Body of pancreas (tissue), 4 donors: ENCODE measurements around the gene SNTG2. TPM values are rescaled to one million over a fixed set of nuclear protein-coding genes. Genes with fewer than 3 reads are reported as not detected.
A peak's percentile ranks its signal among the peaks of the same experiment; 100 is the strongest.

Experiments
- ATAC-seq: fragments of 150-250 bp; one replicate; pipeline ENCODE4 v1.9.1; 2016
- DNase-seq, 4 donors: peaks; one replicate each; pipeline ENCODE4 v3.0.0-alpha.2; 2019
- H3K27ac ChIP-seq, 4 donors: fragments of 200-600 bp; sonication (generic); 1 replicate in 3 of 4; 2 replicates in 1 of 4; pipeline versions ENCODE4 v1.5.1 to v1.6.1; 2016 to 2019; ENCODE audit warnings: mild to moderate bottlenecking in 1 of 4, mixed read lengths in 1 of 4, moderate library complexity in 1 of 4
- H3K27me3 ChIP-seq, 2 donors: fragments of 200-600 bp; sonication (generic); one replicate each; pipeline ENCODE4 v1.6.0; 2016; ENCODE audit warnings: mild to moderate bottlenecking in 1 of 2
- H3K36me3 ChIP-seq, 2 donors: fragments of 200-600 bp; sonication (generic); replicated peaks in 1 of 2; 2 replicates each; pipeline ENCODE4 v1.5.1; 2016; ENCODE audit warnings: low read depth in 2 of 2; ENCODE audit not compliant: insufficient read depth in 1 of 2
- H3K4me1 ChIP-seq: fragments of 200-600 bp; sonication (generic); one replicate; pipeline ENCODE4 v1.6.0; 2016
- H3K4me3 ChIP-seq, 2 donors: fragments of 200-600 bp; sonication (generic); 1 replicate in 1 of 2; 2 replicates in 1 of 2; pipeline ENCODE4 v1.5.1; 2016 to 2019
- H3K9me3 ChIP-seq, 3 donors: fragments of 200-600 bp; sonication (generic); 1 replicate in 2 of 3; 2 replicates in 1 of 3; pipeline ENCODE4 v1.5.1; 2016
- CTCF ChIP-seq, 7 experiments: fragments of 450-650 bp in 4 of 7; fragments of 200-600 bp in 3 of 7; sonication (generic) in 3 of 7; IDR thresholded peaks; one replicate each; pipeline ENCODE4 v1.5.1; 2016 to 2019; ENCODE audit warnings: antibody characterized with exemption in 7 of 7
- POLR2A ChIP-seq, 3 donors: fragments of 450-650 bp; IDR thresholded peaks; one replicate each; pipeline ENCODE4 v1.6.1; 2016; ENCODE audit warnings: antibody characterized with exemption in 3 of 3, mild to moderate bottlenecking in 2 of 3
- WGBS, 2 donors: methylation state at CpG; one replicate each; pipeline ENCODE4 v1.1.5; 2017; 5-methylcytosine and 5-hydroxymethylcytosine counted together
- intact Hi-C: fragments of 100-400 bp; cut with DNase I; formaldehyde crosslinking; loops from one replicate; pipeline ENCODE4 v1.15.1; 2023
- total RNA-seq, 2 donors: library from RNA; depleted of rRNA; stranded (reverse); fragments of >200 nt; gene quantifications; one replicate each; pipeline ENCODE4 v1.1.0, GENCODE V29; 2016

Gene SNTG2
- total RNA-seq, 2 donors from 2014 or later = 11.9 to 18.7 TPM

- Histone ChIP-seq H3K27me3 (no peaks in the 10 kb centered on the region), H3K27ac (peak overlapping the region in 1 of 4 donors; percentile 19), H3K4me3 (no peak overlapping the region), H3K4me1 (peaks cover 29% of the 10 kb centered on the region), H3K36me3 (no peaks in the 10 kb centered on the region), H3K9me3 (no peaks in the 10 kb centered on the region)
- intact Hi-C loops = no loop called here
- 33 to 44% methylated on average over 2 of the region's 2 CpGs for whole genome bisulfite sequencing, 2 donors
- DNase-seq (peak in 2 of 4 donors; percentile 56 to 74), ATAC-seq (no peak)
- TF ChIP-seq CTCF (IDR thresholded peaks at IDR 0.05) (no peak), POLR2A (IDR thresholded peaks at IDR 0.05) (no peak)
Measured at GRCh38 chr2:1393321-1393720, 442.7 kb downstream of the SNTG2 start.

DNA sequence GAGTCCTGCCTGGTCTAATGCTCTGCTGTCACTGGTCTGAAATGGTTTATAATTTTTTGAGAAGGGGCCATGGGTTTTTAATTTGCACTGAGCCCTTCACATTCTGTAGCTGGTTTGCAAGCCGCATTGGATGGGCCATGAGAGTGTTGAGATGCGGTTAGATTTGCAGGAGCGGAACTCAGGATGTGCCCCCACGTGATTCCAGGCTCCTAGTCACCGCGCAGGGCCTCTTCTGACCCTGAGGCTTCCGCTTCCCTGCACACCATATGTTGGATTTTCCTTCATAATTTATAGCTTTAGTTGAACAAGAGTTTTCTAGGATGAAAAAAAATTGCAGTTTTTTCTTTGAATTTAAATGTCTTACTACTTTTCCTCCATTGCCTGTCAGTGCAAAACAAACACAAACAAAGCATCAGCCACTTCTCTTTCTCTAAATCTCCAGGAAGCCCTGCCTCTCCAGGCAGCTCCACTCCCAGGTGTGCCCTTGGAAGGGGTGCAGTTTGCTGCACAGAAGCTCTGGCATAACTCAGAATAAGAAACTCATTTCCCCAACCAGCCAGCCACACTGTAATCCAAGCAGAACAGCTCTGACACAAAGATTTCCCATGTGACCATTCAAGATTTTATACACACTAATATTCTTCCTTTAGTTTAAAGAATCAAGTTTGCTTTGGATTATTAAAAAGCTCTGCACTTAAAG, 444.2 kb downstream of the SNTG2 start:
- WGBS, 2 donors = 87 to 89% methylated on average over 7 of the region's 7 CpGs
- Histone ChIP-seq H3K9me3 (no peaks in the 10 kb centered on the region), H3K4me1 (peaks cover 20% of the 10 kb centered on the region), H3K4me3 (no peak overlapping the region), H3K27ac (no peak overlapping the region), H3K27me3 (no peaks in the 10 kb centered on the region), H3K36me3 (no peaks in the 10 kb centered on the region)
- ATAC-seq (no peak), DNase-seq (peak in 1 of 4 donors; percentile 25)
- intact Hi-C loops = no loop called here
- TF ChIP-seq POLR2A (IDR thresholded peaks at IDR 0.05) (no peak), CTCF (IDR thresholded peaks at IDR 0.05) (no peak)

GRCh38 chr2:1397350-1397749, 446.7 kb downstream of the SNTG2 start:
- intact Hi-C loops = no loop called here
- no peak overlapping the region for H3K4me3 ChIP-seq
- ATAC-seq = no peak
- TF ChIP-seq CTCF (IDR thresholded peaks at IDR 0.05) (no peak), POLR2A (IDR thresholded peaks at IDR 0.05) (no peak)
- 65 to 74% methylated on average over 3 of the region's 4 CpGs for WGBS, 2 donors
- H3K4me1 ChIP-seq = peaks cover 20% of the 10 kb centered on the region
- no peaks in the 10 kb centered on the region for H3K36me3 ChIP-seq
- DNase-seq = no peak
- H3K27ac ChIP-seq = no peak overlapping the region
- no peaks in the 10 kb centered on the region for H3K27me3 ChIP-seq
- H3K9me3 ChIP-seq = no peaks in the 10 kb centered on the region

DNA sequence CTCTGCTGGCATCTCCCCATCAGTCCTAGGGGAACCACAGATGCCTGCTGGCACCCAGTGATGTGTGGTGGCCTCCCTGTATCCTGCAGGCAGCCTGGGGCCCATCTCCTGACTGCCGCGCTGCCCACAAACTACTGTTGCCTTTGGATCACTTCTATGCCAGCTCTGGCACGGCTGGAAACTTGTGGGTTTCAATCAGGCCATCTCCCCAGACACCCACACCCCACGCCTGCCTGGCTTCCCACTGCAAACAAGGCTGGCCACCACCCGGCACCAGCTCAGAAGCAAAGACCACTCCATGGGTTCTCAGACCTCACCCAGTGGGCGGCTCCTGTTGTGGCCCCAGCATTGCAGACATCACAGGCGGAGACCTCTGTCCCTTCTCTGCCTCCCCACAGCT, 447.5 kb downstream of the SNTG2 start:
- intact Hi-C loops = no loop called here
- DNase-seq (no peak), ATAC-seq (no peak)
- Histone ChIP-seq H3K36me3 (no peaks in the 10 kb centered on the region), H3K4me3 (no peak overlapping the region), H3K9me3 (no peaks in the 10 kb centered on the region), H3K4me1 (peaks cover 18% of the 10 kb centered on the region), H3K27me3 (no peaks in the 10 kb centered on the region), H3K27ac (no peak overlapping the region)
- TF ChIP-seq CTCF (IDR thresholded peaks at IDR 0.05) = no peak
- no peak for TF ChIP-seq POLR2A (IDR thresholded peaks at IDR 0.05)
- WGBS, 2 donors = 89 to 92% methylated on average over 6 to 7 of the region's 7 CpGs
